MM.1S (cell line): ENCODE results near the gene SAE1.

Source experiments
- DNase-seq: peaks from one replicate; pipeline ENCODE4 v3.0.0-alpha.2; 2015
- H2AFZ ChIP-seq: fragments of 300-600 bp; sonication (generic); 2 replicates; pipeline ENCODE4 v1.6.0; 2016; ENCODE audit warnings: antibody characterized with exemption, low read length
- H3F3A ChIP-seq: fragments of 300-600 bp; sonication (generic); 2 replicates; pipeline ENCODE4 v1.6.1; 2016; ENCODE audit warnings: mild to moderate bottlenecking, antibody characterized with exemption, low read length, moderate library complexity, mixed read lengths; ENCODE audit not compliant: insufficient read depth
- H3K27ac ChIP-seq: fragments of 300-600 bp; sonication (generic); 2 replicates; pipeline ENCODE4 v1.5.1; 2016; ENCODE audit warnings: mild to moderate bottlenecking, low read length
- H3K27me3 ChIP-seq: fragments of 300-600 bp; sonication (generic); replicated peaks from 2 replicates; pipeline ENCODE4 v1.6.0; 2016; ENCODE audit warnings: low read length; ENCODE audit not compliant: insufficient read depth
- H3K36me3 ChIP-seq: fragments of 300-600 bp; sonication (generic); replicated peaks from 2 replicates; pipeline ENCODE4 v1.6.1; 2016; ENCODE audit warnings: mild to moderate bottlenecking, low read length, mixed read lengths; ENCODE audit not compliant: insufficient read depth
- H3K4me1 ChIP-seq: fragments of 300-600 bp; sonication (generic); 2 replicates; pipeline ENCODE4 v1.6.1; 2016; ENCODE audit warnings: low read length, mixed read lengths
- H3K4me2 ChIP-seq: fragments of 300-600 bp; sonication (generic); 2 replicates; pipeline ENCODE4 v1.6.0; 2016; ENCODE audit warnings: low read depth, low read length
- H3K4me3 ChIP-seq: fragments of 300-600 bp; sonication (generic); 2 replicates; pipeline ENCODE4 v1.5.1; 2016; ENCODE audit warnings: low read length, mixed read lengths
- H3K79me2 ChIP-seq: fragments of 300-600 bp; sonication (generic); 2 replicates; pipeline ENCODE4 v1.6.1; 2016; ENCODE audit warnings: mixed run types, low read length, mixed read lengths
- H3K9ac ChIP-seq: fragments of 300-600 bp; sonication (generic); 2 replicates; pipeline ENCODE4 v1.6.1; 2016; ENCODE audit warnings: low read length, mixed read lengths
- H3K9me2 ChIP-seq: fragments of 300-600 bp; sonication (generic); replicated peaks from 2 replicates; pipeline ENCODE4 v1.6.1; 2016; ENCODE audit warnings: mild to moderate bottlenecking, low read length, mixed read lengths; ENCODE audit not compliant: insufficient read depth
- H3K9me3 ChIP-seq: fragments of 300-600 bp; sonication (generic); replicated peaks from 2 replicates; pipeline ENCODE4 v1.6.1; 2016; ENCODE audit warnings: mild to moderate bottlenecking, low read length, mixed read lengths; ENCODE audit not compliant: insufficient read depth
- H4K20me1 ChIP-seq: fragments of 300-600 bp; sonication (generic); 2 replicates; pipeline ENCODE4 v1.6.1; 2016; ENCODE audit warnings: mild to moderate bottlenecking, low read length, moderate library complexity, mixed read lengths; ENCODE audit not compliant: insufficient read depth
- CTCF ChIP-seq: fragments of 300-600 bp; sonication (generic); IDR thresholded peaks from 2 replicates; pipeline ENCODE4 v1.5.1; 2016; ENCODE audit warnings: antibody characterized with exemption, low read length, mixed read lengths
- EZH2 ChIP-seq: fragments of 300-600 bp; sonication (generic); optimal IDR thresholded peaks from 2 replicates; pipeline ENCODE3; 2017; ENCODE audit warnings: low read depth, mild to moderate bottlenecking, antibody characterized with exemption, low read length, mixed read lengths
- EZH2phosphoT487 ChIP-seq: fragments of 300-600 bp; sonication (generic); IDR thresholded peaks from 2 replicates; pipeline ENCODE4 v1.6.1; 2018; ENCODE audit warnings: antibody characterized with exemption, low read length

SAE1 gene

GRCh38 chr19:47145639-47146486, 15.2 kb downstream of the SAE1 start:
- H3K27me3 ChIP-seq = no peaks in the 10 kb centered on the region
- DNase-seq = no peak
- H3K79me2 ChIP-seq = peaks cover 94% of the 10 kb centered on the region
- H3K27ac ChIP-seq = no peak overlapping the region
- H3F3A ChIP-seq = no peaks in the 10 kb centered on the region
- H3K9ac ChIP-seq = no peak overlapping the region
- no peak overlapping the region for H2AFZ ChIP-seq
- no peaks in the 10 kb centered on the region for H3K4me1 ChIP-seq
- H3K4me2 ChIP-seq = no peak overlapping the region
- H3K36me3 ChIP-seq = peaks cover 18% of the 10 kb centered on the region
- H4K20me1 ChIP-seq = peaks cover 9% of the 10 kb centered on the region; the same call in 1 of the 2 replicates
- TF ChIP-seq EZH2phosphoT487 (no peak), EZH2 (no peak), CTCF (no peak)
- H3K9me3 ChIP-seq = no peaks in the 10 kb centered on the region
- H3K4me3 ChIP-seq = no peak overlapping the region
- H3K9me2 ChIP-seq = no peaks in the 10 kb centered on the region

- Histone ChIP-seq H3K79me2 (peaks cover 93% of the 10 kb centered on the region), H3F3A (no peaks in the 10 kb centered on the region), H4K20me1 (peaks cover 10% of the 10 kb centered on the region; the same call in 1 of the 2 replicates), H2AFZ (no peak overlapping the region), H3K9ac (no peak overlapping the region), H3K4me1 (no peaks in the 10 kb centered on the region), H3K27me3 (no peaks in the 10 kb centered on the region), H3K36me3 (peaks cover 23% of the 10 kb centered on the region), H3K9me3 (no peaks in the 10 kb centered on the region), H3K9me2 (no peaks in the 10 kb centered on the region), H3K4me3 (no peak overlapping the region), H3K4me2 (no peak overlapping the region), H3K27ac (no peak overlapping the region)
- no peak for TF ChIP-seq EZH2phosphoT487
- TF ChIP-seq EZH2 = no peak
- no peak for TF ChIP-seq CTCF
- no peak for DNase-seq
These were observed 16.3 kb downstream of the SAE1 start for GRCh38 chr19:47146920-47147319.

- peaks cover 18% of the 10 kb centered on the region for H3K4me1 ChIP-seq
These were observed 21.0 kb downstream of the SAE1 start for GRCh38 chr19:47151627-47152026.

More at GRCh38 chr19:47151627-47152026, 21.0 kb downstream of the SAE1 start:
- H3K27ac ChIP-seq = no peak overlapping the region
- H3K4me2 ChIP-seq = no peak overlapping the region
- H3K36me3 ChIP-seq = peaks cover 30% of the 10 kb centered on the region
- H3K4me3 ChIP-seq = no peak overlapping the region
- H4K20me1 ChIP-seq = peaks cover 11% of the 10 kb centered on the region; the same call in 1 of the 2 replicates
- DNase-seq = no peak
- H3K27me3 ChIP-seq = no peaks in the 10 kb centered on the region
- H3K9ac ChIP-seq = no peak overlapping the region
- H2AFZ ChIP-seq = no peak overlapping the region
- H3K9me2 ChIP-seq = no peaks in the 10 kb centered on the region
- TF ChIP-seq EZH2phosphoT487 = no peak
- TF ChIP-seq EZH2 = no peak
- no peak for TF ChIP-seq CTCF
- peaks cover 17% of the 10 kb centered on the region for H3F3A ChIP-seq
- H3K9me3 ChIP-seq = no peaks in the 10 kb centered on the region
- peaks cover 77% of the 10 kb centered on the region for H3K79me2 ChIP-seq
